GM12878 (cell line): Measurements from ENCODE around the gene ZNF182. TPM values are rescaled to one million over a fixed set of nuclear protein-coding genes. Genes with fewer than 3 reads are reported as not detected.

Source experiments
- ATAC-seq: fragments of 200-7000 bp; cut with Tn5 transposase; 3 replicates; pipeline ENCODE4 v1.9.1; 2020; ENCODE audit warnings: mild to moderate bottlenecking, moderate library complexity
- BruUV-seq: library from RNA; stranded (reverse); fragments of 400-500 nt; replicated peaks from 2 replicates; lab custom pipeline; 2021; lab: Mats Ljungman, UMichigan
- CTCF ChIA-PET: fragments of 300-600 bp; sonication (Branson Sonifier 250); formaldehyde crosslinking; extraction: SDS; loops from one replicate; lab custom pipeline; 2021; ENCODE audit warnings: inconsistent platforms; lab: Yijun Ruan, JAX
- POLR2A ChIA-PET: fragments of 350-600 bp; formaldehyde crosslinking; extraction: SDS; loops from one replicate; lab custom pipeline; 2021; ENCODE audit warnings: inconsistent platforms; lab: Charles Lee
- RAD21 ChIA-PET: fragments of 300-600 bp; sonication (Branson Sonifier 250); formaldehyde crosslinking; loops from one replicate; lab custom pipeline; 2023; ENCODE audit warnings: antibody characterized with exemption; ENCODE audit not compliant: unreplicated experiment; lab: Charles Lee
- SMC1A ChIA-PET: fragments of 300-600 bp; sonication (Branson Sonifier 250); formaldehyde crosslinking; loops from one replicate; lab custom pipeline; 2023; ENCODE audit not compliant: unreplicated experiment, uncharacterized antibody; lab: Charles Lee
- DNase-seq: peaks from one replicate; pipeline ENCODE4 v3.0.0-alpha.2; 2011; ENCODE audit warnings: low read depth, low spot score
- FAIRE-seq: peaks from 3 replicates; lab custom pipeline; 2011; peaks lifted over from hg19 to GRCh38; lab: Jason Lieb, UNC
- H2AFZ ChIP-seq: 2 replicates; pipeline ENCODE4 v1.6.0; 2011; ENCODE audit warnings: low read depth, low read length, control low read depth; ENCODE audit not compliant: control insufficient read depth
- H3K27ac ChIP-seq: 2 replicates; pipeline ENCODE4 v1.5.1; 2011; ENCODE audit warnings: control low read depth; ENCODE audit not compliant: control insufficient read depth, insufficient read depth
- H3K27me3 ChIP-seq, 2 experiments: replicated peaks in 1 of 2; 2 replicates each; pipeline versions ENCODE4 v1.6.0 to v1.6.1; 2011; ENCODE audit warnings: low read length in 1 of 2; ENCODE audit not compliant: control insufficient read depth in 2 of 2, insufficient read depth in 2 of 2
- H3K36me3 ChIP-seq, 2 experiments: 2 replicates each; pipeline ENCODE4 v1.5.1; 2011; ENCODE audit warnings: low read length in 1 of 2; ENCODE audit not compliant: control insufficient read depth in 2 of 2, insufficient read depth in 2 of 2
- H3K4me1 ChIP-seq: 2 replicates; pipeline ENCODE4 v1.6.1; 2011; ENCODE audit warnings: mild to moderate bottlenecking, low read length, moderate library complexity, mixed read lengths; ENCODE audit not compliant: control insufficient read depth, insufficient read depth
- H3K4me2 ChIP-seq: 2 replicates; pipeline ENCODE4 v1.6.0; 2011; ENCODE audit warnings: control low read depth; ENCODE audit not compliant: control insufficient read depth, insufficient read depth
- H3K4me3 ChIP-seq: fragments of 200-600 bp; sonication (generic); 2 replicates; pipeline ENCODE4 v1.5.1; 2016
- H3K79me2 ChIP-seq: 2 replicates; pipeline ENCODE4 v1.6.0; 2011; ENCODE audit warnings: low read length; ENCODE audit not compliant: control insufficient read depth, insufficient read depth
- H3K9ac ChIP-seq: 2 replicates; pipeline ENCODE4 v1.8.0; 2011; ENCODE audit warnings: low read length, control low read depth, mixed read lengths; ENCODE audit not compliant: control insufficient read depth, insufficient read depth
- H3K9me3 ChIP-seq: replicated peaks from 3 replicates; pipeline ENCODE4 v1.5.1; 2011; ENCODE audit warnings: mild to moderate bottlenecking, low read length; ENCODE audit not compliant: control insufficient read depth, insufficient read depth
- H4K20me1 ChIP-seq: 2 replicates; pipeline ENCODE4 v1.6.0; 2011; ENCODE audit not compliant: control insufficient read depth, insufficient read depth
- BHLHE40 ChIP-seq, 2 experiments: fragments of 450-650 bp in 1 of 2; IDR thresholded peaks; 2 replicates each; pipeline ENCODE4 v1.6.1; 2011 to 2017; ENCODE audit warnings: low read depth in 2 of 2, borderline replicate concordance in 1 of 2, improper control_type of control experiment in 1 of 2, low read length in 1 of 2, mild to moderate bottlenecking in 1 of 2
- CHD4 ChIP-seq: fragments of 200-600 bp; sonication (generic); IDR thresholded peaks from 2 replicates; pipeline ENCODE4 v1.6.1; 2016; ENCODE audit warnings: mild to moderate bottlenecking
- CREB1 ChIP-seq: IDR thresholded peaks from 2 replicates; pipeline ENCODE4 v1.6.1; 2012; ENCODE audit warnings: low read depth, mild to moderate bottlenecking, inconsistent platforms
- CREM ChIP-seq: IDR thresholded peaks from 2 replicates; pipeline ENCODE4 v1.6.1; 2014; ENCODE audit warnings: antibody characterized with exemption, low read depth
- EED ChIP-seq: sonication (generic); IDR thresholded peaks from 2 replicates; pipeline ENCODE4 v1.6.1; 2016; ENCODE audit warnings: antibody characterized with exemption, low read depth
- ELK1 ChIP-seq: IDR thresholded peaks from 2 replicates; pipeline ENCODE4 v1.6.1; 2012; ENCODE audit warnings: low read depth, low read length, improper control_type of control experiment
- GATAD2B ChIP-seq: fragments of 450-650 bp; conservative IDR thresholded peaks from 2 replicates; pipeline ENCODE4 v1.6.1; 2017; ENCODE audit warnings: low read depth, mild to moderate bottlenecking, moderate library complexity
- KDM1A ChIP-seq: fragments of 200-600 bp; sonication (generic); IDR thresholded peaks from 2 replicates; pipeline ENCODE4 v1.6.1; 2016; ENCODE audit warnings: borderline replicate concordance
- MTA2 ChIP-seq: fragments of 450-650 bp; IDR thresholded peaks from 2 replicates; pipeline ENCODE4 v1.6.1; 2016; ENCODE audit warnings: low read depth, mild to moderate bottlenecking, moderate library complexity
- RUNX3 ChIP-seq: IDR thresholded peaks from 2 replicates; pipeline ENCODE4 v1.6.1; 2012; ENCODE audit warnings: low read length, inconsistent platforms
- SMC3 ChIP-seq: IDR thresholded peaks from 2 replicates; pipeline ENCODE4 v1.6.1; 2011; ENCODE audit warnings: low read length, improper control_type of control experiment, borderline replicate concordance
- SREBF2 ChIP-seq: IDR thresholded peaks from 2 replicates; pipeline ENCODE4 v1.6.1; 2012; ENCODE audit warnings: mild to moderate bottlenecking, low read length
- SRF ChIP-seq, 2 experiments: IDR thresholded peaks; 2 replicates each; pipeline ENCODE4 v1.6.1; 2011; ENCODE audit warnings: low read depth in 2 of 2, low read length in 2 of 2, mild to moderate bottlenecking in 1 of 2, moderate library complexity in 1 of 2
- SUPT20H ChIP-seq: IDR thresholded peaks from 2 replicates; pipeline ENCODE4 v1.6.1; 2011; ENCODE audit warnings: low read depth, mild to moderate bottlenecking, low read length, moderate library complexity, borderline replicate concordance; ENCODE audit not compliant: control insufficient read depth
- TCF12 ChIP-seq: IDR thresholded peaks from 2 replicates; pipeline ENCODE4 v1.6.1; 2011; ENCODE audit warnings: low read depth, mild to moderate bottlenecking, low read length
- TCF7 ChIP-seq: IDR thresholded peaks from 2 replicates; pipeline ENCODE4 v1.6.1; 2014; ENCODE audit warnings: antibody characterized with exemption, borderline replicate concordance
- ZNF207 ChIP-seq: fragments of 450-650 bp; IDR thresholded peaks from 2 replicates; pipeline ENCODE4 v1.6.1; 2014; ENCODE audit warnings: antibody characterized with exemption, mild to moderate bottlenecking, borderline replicate concordance
- ZNF217 ChIP-seq: fragments of 450-650 bp; IDR thresholded peaks from 2 replicates; pipeline ENCODE4 v1.6.1; 2017; ENCODE audit warnings: antibody characterized with exemption, mild to moderate bottlenecking
- whole genome bisulfite sequencing: methylation state at CpG from one replicate; pipeline ENCODE4 v1.1.6; 2016; ENCODE audit warnings: low lambda C conversion rate; ENCODE audit not compliant: insufficient replicate concordance, insufficient coverage; ENCODE audit errors: missing lambda C conversion rate; 5-methylcytosine and 5-hydroxymethylcytosine counted together
- in situ Hi-C: fragments of 300-500 bp; cut with MboI; formaldehyde crosslinking; loops from 9 replicates; pipeline ENCODE4 v1.14.3; 2018; ENCODE audit warnings: mixed read lengths
- intact Hi-C: fragments of 100-400 bp; cut with micrococcal nuclease; formaldehyde crosslinking; loops from one replicate; pipeline ENCODE4 v1.14.2; 2022; ENCODE audit not compliant: unreplicated experiment
- polyA plus RNA-seq, 11 experiments: library from polyadenylated mRNA; depleted of rRNA in 4 of 11; unstranded in 6 of 11; stranded (reverse) in 5 of 11; fragments of >200 nt; fragmentation: Nextera tagmentation in 4 of 11; fragmentation: Illumina TruSeq in 1 of 11; extraction: Ambion mirVana in 4 of 11; extraction: Trizol in 1 of 11; gene quantifications; 1 replicate in 1 of 11; 2 replicates in 10 of 11; pipeline versions ENCODE4 v1.2.1 to v1.2.3, GENCODE V29; 2011 to 2016; ENCODE audit warnings: inconsistent platforms in 2 of 11, missing spikeins in 2 of 11, low read depth in 1 of 11
- total RNA-seq, 4 experiments: library from RNA; depleted of rRNA in 3 of 4; stranded (reverse); fragments of >200 nt in 3 of 4; fragmentation: Illumina TruSeq in 1 of 4; extraction: Trizol in 1 of 4; gene quantifications; 2 replicates each; pipeline versions ENCODE4 v1.2.1 to v1.2.3, GENCODE V29; 2013 to 2021
- TF ChIP-seq, protein P1 (sequence below): IDR thresholded peaks from 2 replicates; pipeline ENCODE4 v1.6.1; 2011; ENCODE audit warnings: mild to moderate bottlenecking, low read depth, low read length, moderate library complexity; ENCODE audit not compliant: insufficient replicate concordance
- TF ChIP-seq, protein P2 (sequence below): IDR thresholded peaks from 2 replicates; pipeline ENCODE4 v1.6.1; 2012; ENCODE audit warnings: improper control_type of control experiment, low read depth, low read length; ENCODE audit not compliant: insufficient replicate concordance

The ZNF182 gene
- total and polyA plus RNA-seq, 10 of the 15 experiments (the other 5 are each of a cell fraction or from before 2014, with no cell fraction given), result 0.85 to 7.0 (median 5.3) TPM

- ATAC-seq, result no peak
- FAIRE-seq, result no peak
- POLR2A ChIA-PET, result no interaction called here
- Histone ChIP-seq H3K27me3 (no peaks in the 10 kb centered on the region), H3K4me3 (no peak overlapping the region), H3K4me1 (no peaks in the 10 kb centered on the region), H3K79me2 (no peaks in the 10 kb centered on the region), H4K20me1 (no peaks in the 10 kb centered on the region), H3K4me2 (no peak overlapping the region), H3K27ac (no peak overlapping the region), H3K9me3 (no peaks in the 10 kb centered on the region; the same call in 2 of the 3 replicates), H2AFZ (no peak overlapping the region), H3K9ac (no peak overlapping the region), H3K36me3 (no peaks in the 10 kb centered on the region)
- in situ Hi-C loops (no loop called here), intact Hi-C loops (no loop called here)
- DNase-seq, result no peak
- CTCF ChIA-PET, result no interaction called here
- WGBS, result 60% methylated on average over 12 of the region's 13 CpGs
- no TSS peak for BruUV-seq
- TF ChIP-seq SMC3 (no peak), CREB1 (no peak), ELK1 (no peak), TCF12 (no peak), KDM1A (no peak), ZNF217 (no peak), SUPT20H (no peak), GATAD2B (no peak), SRF (IDR thresholded peaks at IDR 0.05; ENCODE audit: low read depth in 2 of 2, low read length in 2 of 2) (no peak), SREBF2 (no peak), ZNF207 (no peak), RUNX3 (no peak), MTA2 (no peak), CREM (no peak), BHLHE40 (IDR thresholded peaks at IDR 0.05; ENCODE audit: borderline replicate concordance in 1 of 2, low read depth in 2 of 2, low read length in 1 of 2) (no peak), CHD4 (no peak), EED (no peak), TCF7 (no peak)
- TF ChIP-seq, protein P1, sequence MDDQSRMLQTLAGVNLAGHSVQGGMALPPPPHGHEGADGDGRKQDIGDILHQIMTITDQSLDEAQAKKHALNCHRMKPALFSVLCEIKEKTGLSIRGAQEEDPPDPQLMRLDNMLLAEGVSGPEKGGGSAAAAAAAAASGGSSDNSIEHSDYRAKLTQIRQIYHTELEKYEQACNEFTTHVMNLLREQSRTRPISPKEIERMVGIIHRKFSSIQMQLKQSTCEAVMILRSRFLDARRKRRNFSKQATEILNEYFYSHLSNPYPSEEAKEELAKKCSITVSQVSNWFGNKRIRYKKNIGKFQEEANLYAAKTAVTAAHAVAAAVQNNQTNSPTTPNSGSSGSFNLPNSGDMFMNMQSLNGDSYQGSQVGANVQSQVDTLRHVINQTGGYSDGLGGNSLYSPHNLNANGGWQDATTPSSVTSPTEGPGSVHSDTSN, result no peak
- TF ChIP-seq, protein P2, sequence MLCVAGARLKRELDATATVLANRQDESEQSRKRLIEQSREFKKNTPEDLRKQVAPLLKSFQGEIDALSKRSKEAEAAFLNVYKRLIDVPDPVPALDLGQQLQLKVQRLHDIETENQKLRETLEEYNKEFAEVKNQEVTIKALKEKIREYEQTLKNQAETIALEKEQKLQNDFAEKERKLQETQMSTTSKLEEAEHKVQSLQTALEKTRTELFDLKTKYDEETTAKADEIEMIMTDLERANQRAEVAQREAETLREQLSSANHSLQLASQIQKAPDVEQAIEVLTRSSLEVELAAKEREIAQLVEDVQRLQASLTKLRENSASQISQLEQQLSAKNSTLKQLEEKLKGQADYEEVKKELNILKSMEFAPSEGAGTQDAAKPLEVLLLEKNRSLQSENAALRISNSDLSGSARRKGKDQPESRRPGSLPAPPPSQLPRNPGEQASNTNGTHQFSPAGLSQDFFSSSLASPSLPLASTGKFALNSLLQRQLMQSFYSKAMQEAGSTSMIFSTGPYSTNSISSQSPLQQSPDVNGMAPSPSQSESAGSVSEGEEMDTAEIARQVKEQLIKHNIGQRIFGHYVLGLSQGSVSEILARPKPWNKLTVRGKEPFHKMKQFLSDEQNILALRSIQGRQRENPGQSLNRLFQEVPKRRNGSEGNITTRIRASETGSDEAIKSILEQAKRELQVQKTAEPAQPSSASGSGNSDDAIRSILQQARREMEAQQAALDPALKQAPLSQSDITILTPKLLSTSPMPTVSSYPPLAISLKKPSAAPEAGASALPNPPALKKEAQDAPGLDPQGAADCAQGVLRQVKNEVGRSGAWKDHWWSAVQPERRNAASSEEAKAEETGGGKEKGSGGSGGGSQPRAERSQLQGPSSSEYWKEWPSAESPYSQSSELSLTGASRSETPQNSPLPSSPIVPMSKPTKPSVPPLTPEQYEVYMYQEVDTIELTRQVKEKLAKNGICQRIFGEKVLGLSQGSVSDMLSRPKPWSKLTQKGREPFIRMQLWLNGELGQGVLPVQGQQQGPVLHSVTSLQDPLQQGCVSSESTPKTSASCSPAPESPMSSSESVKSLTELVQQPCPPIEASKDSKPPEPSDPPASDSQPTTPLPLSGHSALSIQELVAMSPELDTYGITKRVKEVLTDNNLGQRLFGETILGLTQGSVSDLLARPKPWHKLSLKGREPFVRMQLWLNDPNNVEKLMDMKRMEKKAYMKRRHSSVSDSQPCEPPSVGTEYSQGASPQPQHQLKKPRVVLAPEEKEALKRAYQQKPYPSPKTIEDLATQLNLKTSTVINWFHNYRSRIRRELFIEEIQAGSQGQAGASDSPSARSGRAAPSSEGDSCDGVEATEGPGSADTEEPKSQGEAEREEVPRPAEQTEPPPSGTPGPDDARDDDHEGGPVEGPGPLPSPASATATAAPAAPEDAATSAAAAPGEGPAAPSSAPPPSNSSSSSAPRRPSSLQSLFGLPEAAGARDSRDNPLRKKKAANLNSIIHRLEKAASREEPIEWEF, result no peak
- RAD21 ChIA-PET, result no interaction called here
- SMC1A ChIA-PET, result no interaction called here
Measured at GRCh38 chrX:47956016-47956415, 47.8 kb downstream of the ZNF182 start.
